SU-DHL-6 (cell line): ENCODE measurements around the gene MARF1.
"Not testable (repeated sequence)": the region's sequence is repeated elsewhere in the genome, so short reads cannot be mapped to it uniquely, and the experiment has no call there.

Experiments
- CTCF ChIP-seq: fragments of 200-600 bp; sonication (generic); IDR thresholded peaks from one replicate; pipeline ENCODE4 v1.5.1; 2017; ENCODE audit warnings: antibody characterized with exemption, mild to moderate bottlenecking, low read length, moderate library complexity; ENCODE audit not compliant: insufficient read depth, poor library complexity, severe bottlenecking
- EZH2phosphoT487 ChIP-seq: fragments of 200-600 bp; sonication (generic), shearing (Covaris generic); conservative IDR thresholded peaks from 2 replicates; pipeline ENCODE4 v1.6.1; 2018; ENCODE audit warnings: mild to moderate bottlenecking, antibody characterized with exemption, low read length, moderate library complexity, mixed read lengths

- TF ChIP-seq CTCF, EZH2phosphoT487: not testable (repeated sequence)
These were observed 2.1 kb upstream of the MARF1 start for GRCh38 chr16:15644962-15645465.
